Endothelial cell of umbilical vein (primary cell): ENCODE results near the gene DBX1. TPM values are rescaled to one million over a fixed set of nuclear protein-coding genes. Genes with fewer than 3 reads are reported as not detected.

Experiments used
- BruUV-seq: library from RNA; stranded (reverse); fragments of 400-500 nt; replicated peaks from 2 replicates; lab custom pipeline; 2021; lab: Mats Ljungman, UMichigan
- CTCF ChIA-PET: fragments of 300-600, 350-600 bp; sonication (Branson Sonifier 250); formaldehyde crosslinking; loops from one replicate; lab custom pipeline; 2021; ENCODE audit warnings: antibody characterized with exemption, inconsistent platforms; lab: Charles Lee
- POLR2A ChIA-PET: fragments of 300-600, 350-600 bp; sonication (Branson Sonifier 250); formaldehyde crosslinking; loops from one replicate; lab custom pipeline; 2021; ENCODE audit warnings: antibody characterized with exemption, inconsistent platforms; lab: Charles Lee
- DNase-seq: peaks from one replicate; pipeline ENCODE4 v3.0.0-alpha.2; 2011; ENCODE audit warnings: low read depth, low spot score
- FAIRE-seq: peaks from 2 replicates; lab custom pipeline; 2011; peaks lifted over from hg19 to GRCh38; lab: Jason Lieb, UNC
- H2AFZ ChIP-seq: 2 replicates; pipeline ENCODE4 v1.6.0; 2012; ENCODE audit warnings: low read depth, low read length, control low read depth, inconsistent platforms
- H3K27ac ChIP-seq: 2 replicates; pipeline ENCODE4 v1.5.1; 2011; ENCODE audit warnings: low read depth, mild to moderate bottlenecking, control low read depth, low read length, moderate library complexity; ENCODE audit not compliant: insufficient read depth
- H3K27me3 ChIP-seq, 2 experiments: 2 replicates each; pipeline versions ENCODE4 v1.6.0 to v1.6.1; 2011; ENCODE audit warnings: low read length in 2 of 2, mixed read lengths in 1 of 2; ENCODE audit not compliant: control insufficient read depth in 2 of 2, insufficient read depth in 2 of 2
- H3K36me3 ChIP-seq, 2 experiments: 2 replicates in 1 of 2; 3 replicates in 1 of 2; pipeline ENCODE4 v1.5.1; 2011; ENCODE audit warnings: low read length in 2 of 2, mild to moderate bottlenecking in 1 of 2, moderate library complexity in 1 of 2; ENCODE audit not compliant: control insufficient read depth in 2 of 2, insufficient read depth in 2 of 2; ENCODE audit errors: extremely low read depth in 1 of 2
- H3K4me1 ChIP-seq: 3 replicates; pipeline ENCODE4 v1.5.1; 2011; ENCODE audit warnings: mild to moderate bottlenecking, low read length; ENCODE audit not compliant: control insufficient read depth, insufficient read depth; ENCODE audit errors: extremely low read depth
- H3K4me2 ChIP-seq: 2 replicates; pipeline ENCODE4 v1.6.1; 2011; ENCODE audit warnings: low read length, control low read depth, mixed read lengths; ENCODE audit not compliant: insufficient read depth
- H3K4me3 ChIP-seq, 3 experiments: fragments of 200-600 bp in 1 of 3; sonication (generic), shearing (Covaris generic) in 1 of 3; replicated peaks in 1 of 3; 2 replicates each; pipeline ENCODE4 v1.5.1; 2011 to 2016; ENCODE audit warnings: control low read depth in 3 of 3, low read length in 3 of 3, mild to moderate bottlenecking in 2 of 3, inconsistent platforms in 1 of 3, low read depth in 1 of 3, moderate library complexity in 1 of 3; ENCODE audit not compliant: insufficient read depth in 1 of 3
- H3K79me2 ChIP-seq: 2 replicates; pipeline ENCODE4 v1.6.0; 2012; ENCODE audit warnings: low read length, inconsistent platforms; ENCODE audit not compliant: control insufficient read depth, insufficient read depth
- H3K9ac ChIP-seq: replicated peaks from 2 replicates; pipeline ENCODE3; 2011; ENCODE audit warnings: low read length, control low read depth; ENCODE audit not compliant: insufficient read depth; ENCODE audit errors: extremely low read depth
- H3K9me1 ChIP-seq: replicated peaks from 3 replicates; pipeline ENCODE4 v1.6.0; 2011; ENCODE audit warnings: mild to moderate bottlenecking, low read length; ENCODE audit not compliant: control insufficient read depth, insufficient read depth; ENCODE audit errors: extremely low read depth
- H3K9me3 ChIP-seq: replicated peaks from 2 replicates; pipeline ENCODE4 v1.5.1; 2012; ENCODE audit warnings: low read length, inconsistent platforms; ENCODE audit not compliant: control insufficient read depth, insufficient read depth
- H4K20me1 ChIP-seq: replicated peaks from 2 replicates; pipeline ENCODE3; 2011; ENCODE audit warnings: mild to moderate bottlenecking, low read length; ENCODE audit not compliant: control insufficient read depth, insufficient read depth; ENCODE audit errors: extremely low read depth
- CTCF ChIP-seq, 2 donors: IDR thresholded peaks; 1 replicate in 1 of 2; 2 replicates in 1 of 2; pipeline ENCODE4 v1.5.1; 2011; ENCODE audit warnings: low read length in 2 of 2, mild to moderate bottlenecking in 2 of 2, moderate library complexity in 2 of 2, control low read depth in 1 of 2, inconsistent platforms in 1 of 2, low read depth in 1 of 2; ENCODE audit not compliant: insufficient read depth in 1 of 2; ENCODE audit errors: extremely low read depth in 1 of 2
- EZH2 ChIP-seq: IDR thresholded peaks from 2 replicates; pipeline ENCODE4 v1.6.1; 2012; ENCODE audit warnings: borderline replicate concordance, low read depth, mild to moderate bottlenecking, moderate library complexity, low read length, inconsistent platforms; ENCODE audit not compliant: severe bottlenecking
- FOS ChIP-seq: IDR thresholded peaks from 2 replicates; pipeline ENCODE4 v1.6.1; 2011; ENCODE audit warnings: mild to moderate bottlenecking, low read length, moderate library complexity, borderline replicate concordance; ENCODE audit not compliant: insufficient read depth
- GATA2 ChIP-seq: IDR thresholded peaks from 2 replicates; pipeline ENCODE4 v1.7.0; 2011; ENCODE audit warnings: low read depth, mild to moderate bottlenecking, moderate library complexity, mixed read lengths, low read length; ENCODE audit not compliant: insufficient read length, insufficient read depth
- JUN ChIP-seq: IDR thresholded peaks from 2 replicates; pipeline ENCODE4 v1.6.1; 2011; ENCODE audit warnings: borderline replicate concordance, low read depth; ENCODE audit not compliant: insufficient read length, insufficient read depth
- MAX ChIP-seq: IDR thresholded peaks from 2 replicates; pipeline ENCODE4 v1.6.1; 2011; ENCODE audit not compliant: insufficient read depth, insufficient read length
- MYC ChIP-seq: IDR thresholded peaks from one replicate; pipeline ENCODE4 v1.6.1; 2011; ENCODE audit warnings: mild to moderate bottlenecking, low read depth, low read length
- POLR2A ChIP-seq: IDR thresholded peaks from 2 replicates; pipeline ENCODE4 v1.6.1; 2012; ENCODE audit warnings: low read depth, mild to moderate bottlenecking, control low read depth, low read length
- POLR2AphosphoS5 ChIP-seq: IDR thresholded peaks from 2 replicates; pipeline ENCODE4 v1.6.1; 2012; ENCODE audit warnings: low read depth, mild to moderate bottlenecking, control low read depth, low read length, moderate library complexity; ENCODE audit not compliant: insufficient read depth
- dilution Hi-C: fragments of 300-500 bp; cut with MboI; formaldehyde crosslinking; loops from one replicate; pipeline ENCODE4 v1.15.0; 2019; ENCODE audit warnings: low sequenced_read_pairs; ENCODE audit not compliant: extremely low pct_ligation_motif_present
- intact Hi-C: fragments of 100-400 bp; cut with micrococcal nuclease; formaldehyde crosslinking; loops from one replicate; pipeline ENCODE4 v1.10.0; 2022
- polyA plus RNA-seq, 4 experiments: library from polyadenylated mRNA; depleted of rRNA in 3 of 4; stranded (reverse) in 3 of 4; unstranded in 1 of 4; fragments of >200 nt; gene quantifications; 2 replicates each; pipeline versions ENCODE4 v1.2.1 to v1.2.3, GENCODE V29; 2011 to 2012; ENCODE audit warnings: missing spikeins in 1 of 4
- total RNA-seq: library from RNA; stranded (reverse); gene quantifications from 2 replicates; pipeline ENCODE4 v1.2.3, GENCODE V29; 2021

DBX1 gene
- total and polyA plus RNA-seq, 2 donors (not counting 3 experiments of a cell fraction or from before 2014, with no cell fraction given): not detected

DNA sequence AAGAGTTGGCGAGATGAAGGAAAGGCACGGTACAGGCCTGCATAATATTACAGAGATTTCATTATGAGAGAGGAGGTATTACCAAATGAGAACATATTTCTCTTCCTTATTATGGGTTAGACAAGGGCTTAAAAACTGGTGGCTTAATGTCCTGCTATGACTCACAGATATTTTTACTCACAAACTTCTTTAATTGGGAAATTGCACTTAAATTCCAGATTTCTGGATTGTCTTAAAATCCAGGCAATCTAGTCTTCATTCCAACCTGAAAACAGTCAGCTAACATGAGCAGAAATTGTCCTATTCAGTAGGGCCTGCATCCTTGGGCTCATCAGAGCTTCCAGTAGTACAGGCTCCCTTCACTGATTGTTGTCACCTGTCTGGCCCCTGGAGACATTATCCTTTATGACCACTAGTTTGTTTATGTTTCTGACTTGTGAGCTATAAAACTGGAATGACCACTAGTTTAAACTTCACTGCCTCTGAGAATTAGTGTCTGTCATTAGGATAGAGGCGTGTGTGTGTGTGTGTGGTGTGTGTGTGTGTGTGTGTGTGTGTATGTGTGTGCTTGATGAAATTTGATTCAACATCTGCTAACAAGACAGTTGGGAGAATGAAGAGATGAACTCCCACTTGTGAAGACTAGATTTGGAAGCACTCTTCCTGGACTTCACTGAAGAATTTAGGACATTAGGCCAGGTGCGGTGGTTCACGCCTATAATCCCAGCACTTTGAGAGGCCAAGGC is 25.1 kb downstream of the DBX1 start:
- H4K20me1 ChIP-seq: no peaks in the 10 kb centered on the region

DNA sequence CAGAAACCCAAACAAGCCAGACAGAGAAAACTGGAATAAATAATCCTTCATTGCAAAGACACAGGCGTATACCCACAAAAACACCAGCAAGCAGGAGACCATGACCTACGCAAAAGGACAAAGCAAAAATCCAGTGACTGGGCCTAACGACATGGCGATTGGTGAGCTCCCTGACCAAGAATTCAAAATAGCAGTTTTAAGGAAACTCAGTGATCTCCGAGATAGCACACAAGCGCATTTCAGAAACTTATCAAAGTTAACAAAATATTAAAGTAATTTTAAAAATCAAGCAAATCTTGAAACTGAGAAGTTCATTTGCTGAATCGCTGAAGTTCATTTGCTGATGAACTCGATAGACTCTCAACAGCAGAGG is 27.6 kb downstream of the DBX1 start:
- Histone ChIP-seq H3K36me3 (no peaks in the 10 kb centered on the region), H3K27ac (no peak overlapping the region), H3K9me1 (no peaks in the 10 kb centered on the region), H3K4me1 (peaks cover 4% of the 10 kb centered on the region), H3K9me3 (no peaks in the 10 kb centered on the region), H3K27me3 (peaks cover 2 to 3% of the 10 kb centered on the region in 2 experiments), H3K9ac (no peak overlapping the region), H3K4me3 (no peak overlapping the region), H3K4me2 (no peak overlapping the region), H2AFZ (no peak overlapping the region), H3K79me2 (no peaks in the 10 kb centered on the region), H4K20me1 (no peaks in the 10 kb centered on the region)
- dilution Hi-C loops: no loop called here
- intact Hi-C loops: loop anchor here (1.0 kb wide), 5 partner anchors 181 to 575 kb away; no protein-coding TSS in a partner anchor
- CTCF ChIA-PET: interaction anchor here (0.6 to 5.1 kb wide), 43 partner anchors 8 to 575 kb away, joined by 3 to 91 read pairs (median 4); no protein-coding TSS in a partner anchor
- TF ChIP-seq MYC: no peak
- TF ChIP-seq CTCF (IDR thresholded peaks at IDR 0.05; ENCODE audit: extremely low read depth in 1 of 2, insufficient read depth in 1 of 2, low read depth in 1 of 2, low read length in 2 of 2): no peak
- TF ChIP-seq EZH2: no peak
- TF ChIP-seq POLR2AphosphoS5: no peak
- no peak for TF ChIP-seq GATA2
- no peak for TF ChIP-seq MAX
- TF ChIP-seq FOS: no peak
- TF ChIP-seq POLR2A: no peak
- no peak for TF ChIP-seq JUN
- POLR2A ChIA-PET: no interaction called here
- BruUV-seq: no TSS peak
- DNase-seq: no peak
- FAIRE-seq: no peak

More for the DNA sequence above, 25.1 kb downstream of the DBX1 start:
- H3K9me1 ChIP-seq: no peaks in the 10 kb centered on the region
- no peak for FAIRE-seq
- no peaks in the 10 kb centered on the region for H3K9me3 ChIP-seq
- no peak overlapping the region for H3K4me3 ChIP-seq
- H3K36me3 ChIP-seq: no peaks in the 10 kb centered on the region
- H3K79me2 ChIP-seq: no peaks in the 10 kb centered on the region
- no peak overlapping the region for H3K27ac ChIP-seq
- H2AFZ ChIP-seq: no peak overlapping the region
- ChIA-PET POLR2A (no interaction called here), CTCF (interaction anchor here (1.2 to 5.1 kb wide), 2 partner anchors 184 to 219 kb away, joined by 3 to 91 read pairs; no protein-coding TSS in a partner anchor)
- peaks cover 4% of the 10 kb centered on the region for H3K4me1 ChIP-seq
- H3K9ac ChIP-seq: no peak overlapping the region
- dilution Hi-C loops: no loop called here
- no TSS peak for BruUV-seq
- no peak overlapping the region for H3K4me2 ChIP-seq
- TF ChIP-seq FOS (no peak), MYC (no peak), GATA2 (no peak), JUN (no peak), POLR2AphosphoS5 (no peak), POLR2A (no peak), MAX (no peak), EZH2 (no peak)
- H3K27me3 ChIP-seq: peaks cover 4 to 9% of the 10 kb centered on the region in 2 experiments
- intact Hi-C loops: no loop called here
- DNase-seq: no peak
